ENCODE results near the gene MUC16.

DNA sequence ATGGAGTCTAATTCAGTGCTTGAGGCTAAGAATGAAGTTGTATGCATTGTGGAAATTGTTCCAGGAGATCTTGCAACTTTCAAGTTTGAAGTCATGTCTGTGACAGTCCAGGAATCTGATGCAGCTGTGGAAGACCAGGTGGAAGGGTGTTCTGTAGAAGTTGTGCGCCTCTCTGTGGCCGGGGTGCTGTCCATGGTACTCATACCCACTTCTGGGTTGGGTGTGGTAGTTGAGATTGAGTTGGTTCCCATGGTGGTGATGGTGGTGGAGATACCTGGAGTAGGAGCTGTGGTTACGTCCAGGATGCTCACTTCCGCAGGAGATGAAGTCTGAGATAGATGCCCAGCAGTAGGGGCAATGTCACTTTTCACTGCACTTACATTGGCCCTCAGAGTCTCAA lies 44.3 kb downstream of the MUC16 start:
- TF ChIP-seq, protein P1, sequence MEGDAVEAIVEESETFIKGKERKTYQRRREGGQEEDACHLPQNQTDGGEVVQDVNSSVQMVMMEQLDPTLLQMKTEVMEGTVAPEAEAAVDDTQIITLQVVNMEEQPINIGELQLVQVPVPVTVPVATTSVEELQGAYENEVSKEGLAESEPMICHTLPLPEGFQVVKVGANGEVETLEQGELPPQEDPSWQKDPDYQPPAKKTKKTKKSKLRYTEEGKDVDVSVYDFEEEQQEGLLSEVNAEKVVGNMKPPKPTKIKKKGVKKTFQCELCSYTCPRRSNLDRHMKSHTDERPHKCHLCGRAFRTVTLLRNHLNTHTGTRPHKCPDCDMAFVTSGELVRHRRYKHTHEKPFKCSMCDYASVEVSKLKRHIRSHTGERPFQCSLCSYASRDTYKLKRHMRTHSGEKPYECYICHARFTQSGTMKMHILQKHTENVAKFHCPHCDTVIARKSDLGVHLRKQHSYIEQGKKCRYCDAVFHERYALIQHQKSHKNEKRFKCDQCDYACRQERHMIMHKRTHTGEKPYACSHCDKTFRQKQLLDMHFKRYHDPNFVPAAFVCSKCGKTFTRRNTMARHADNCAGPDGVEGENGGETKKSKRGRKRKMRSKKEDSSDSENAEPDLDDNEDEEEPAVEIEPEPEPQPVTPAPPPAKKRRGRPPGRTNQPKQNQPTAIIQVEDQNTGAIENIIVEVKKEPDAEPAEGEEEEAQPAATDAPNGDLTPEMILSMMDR (conservative IDR thresholded peaks at IDR 0.05; ENCODE audit: low read depth, low read length), result no peak
- no peak for TF ChIP-seq POLR2A (IDR thresholded peaks at IDR 0.05; ENCODE audit: low read depth, low read length)
- no peak for TF ChIP-seq CEBPB (IDR thresholded peaks at IDR 0.05; ENCODE audit: low read depth, low read length)
- TF ChIP-seq, protein P2, sequence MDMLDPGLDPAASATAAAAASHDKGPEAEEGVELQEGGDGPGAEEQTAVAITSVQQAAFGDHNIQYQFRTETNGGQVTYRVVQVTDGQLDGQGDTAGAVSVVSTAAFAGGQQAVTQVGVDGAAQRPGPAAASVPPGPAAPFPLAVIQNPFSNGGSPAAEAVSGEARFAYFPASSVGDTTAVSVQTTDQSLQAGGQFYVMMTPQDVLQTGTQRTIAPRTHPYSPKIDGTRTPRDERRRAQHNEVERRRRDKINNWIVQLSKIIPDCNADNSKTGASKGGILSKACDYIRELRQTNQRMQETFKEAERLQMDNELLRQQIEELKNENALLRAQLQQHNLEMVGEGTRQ (IDR thresholded peaks at IDR 0.05; ENCODE audit: low read depth, low read length), result no peak
- no peak for TF ChIP-seq FOS (IDR thresholded peaks at IDR 0.05; ENCODE audit: low read depth, low read length)
- no peak for TF ChIP-seq MAFK (IDR thresholded peaks at IDR 0.05; ENCODE audit: low read depth, low read length)
- no peak for TF ChIP-seq NFE2L2 (IDR thresholded peaks at IDR 0.05; ENCODE audit: low read depth, low read length)
- TF ChIP-seq, protein P3, sequence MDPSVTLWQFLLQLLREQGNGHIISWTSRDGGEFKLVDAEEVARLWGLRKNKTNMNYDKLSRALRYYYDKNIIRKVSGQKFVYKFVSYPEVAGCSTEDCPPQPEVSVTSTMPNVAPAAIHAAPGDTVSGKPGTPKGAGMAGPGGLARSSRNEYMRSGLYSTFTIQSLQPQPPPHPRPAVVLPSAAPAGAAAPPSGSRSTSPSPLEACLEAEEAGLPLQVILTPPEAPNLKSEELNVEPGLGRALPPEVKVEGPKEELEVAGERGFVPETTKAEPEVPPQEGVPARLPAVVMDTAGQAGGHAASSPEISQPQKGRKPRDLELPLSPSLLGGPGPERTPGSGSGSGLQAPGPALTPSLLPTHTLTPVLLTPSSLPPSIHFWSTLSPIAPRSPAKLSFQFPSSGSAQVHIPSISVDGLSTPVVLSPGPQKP (IDR thresholded peaks at IDR 0.05; ENCODE audit: borderline replicate concordance, low read depth, low read length), result no peak
- no peak for TF ChIP-seq RCOR1 (IDR thresholded peaks at IDR 0.05; ENCODE audit: insufficient replicate concordance, low read length)
- TF ChIP-seq BHLHE40 (IDR thresholded peaks at IDR 0.05; ENCODE audit: low read depth, low read length), result no peak
- no peak for TF ChIP-seq MXI1 (IDR thresholded peaks at IDR 0.05; ENCODE audit: borderline replicate concordance, low read depth, low read length)
- TF ChIP-seq SMC3 (IDR thresholded peaks at IDR 0.05; ENCODE audit: low read depth, low read length), result no peak
- TF ChIP-seq MAZ (IDR thresholded peaks at IDR 0.05; ENCODE audit: borderline replicate concordance, low read depth, low read length), result no peak
